K562 (cell line): ENCODE measurements around the gene SNX9. TPM values are rescaled to one million over a fixed set of nuclear protein-coding genes. Genes with fewer than 3 reads are reported as not detected.
A peak's percentile ranks its signal among the peaks of the same experiment; 100 is the strongest.

ENCODE experiments used
- CBFB ChIP-seq: sonication (generic); formaldehyde crosslinking; IDR thresholded peaks from 2 replicates; pipeline ENCODE4 v1.4.0; 2020; ENCODE audit warnings: mild to moderate bottlenecking, missing genetic modification reagents
- FOXM1 ChIP-seq, 2 experiments: fragments of 450-650 bp in 1 of 2; sonication (generic) in 1 of 2; formaldehyde crosslinking in 1 of 2; IDR thresholded peaks; 2 replicates each; pipeline versions ENCODE4 v1.6.1 to v1.9.0; 2017 to 2022; ENCODE audit warnings: low read depth in 2 of 2, mild to moderate bottlenecking in 2 of 2, missing genetic modification reagents in 1 of 2, moderate library complexity in 1 of 2
- GABPA ChIP-seq: fragments of 200-800 bp; sonication (Bioruptor generic); conservative IDR thresholded peaks from 2 replicates; pipeline ENCODE4 v1.6.1; 2016; ENCODE audit warnings: low read depth, missing genetic modification characterization, missing compliant biosample characterization
- HDAC6 ChIP-seq: IDR thresholded peaks from 2 replicates; pipeline ENCODE4 v1.6.1; 2012; ENCODE audit warnings: low read depth, mild to moderate bottlenecking, control low read depth, inconsistent platforms, low read length, moderate library complexity
- HMGN3 ChIP-seq: IDR thresholded peaks from 2 replicates; pipeline ENCODE4 v1.6.1; 2011; ENCODE audit warnings: borderline replicate concordance, low read depth, mild to moderate bottlenecking, mixed read lengths, low read length; ENCODE audit not compliant: insufficient read length; ENCODE audit errors: extremely low read depth
- KDM5B ChIP-seq: fragments of 200-600 bp; sonication (generic); IDR thresholded peaks from 2 replicates; pipeline ENCODE4 v1.6.1; 2012; ENCODE audit warnings: low read depth, mild to moderate bottlenecking, moderate library complexity, low read length, control low read depth, inconsistent platforms; ENCODE audit not compliant: insufficient replicate concordance
- MBD2 ChIP-seq: sonication (generic); IDR thresholded peaks from 2 replicates; pipeline ENCODE4 v1.6.1; 2016; ENCODE audit warnings: low read depth, borderline replicate concordance
- NCOR1 ChIP-seq: fragments of 450-650 bp; IDR thresholded peaks from 2 replicates; pipeline ENCODE4 v1.6.1; 2016; ENCODE audit warnings: mild to moderate bottlenecking, moderate library complexity
- NONO ChIP-seq, 2 experiments: fragments of 200-400 bp in 1 of 2; fragments of 450-650 bp in 1 of 2; formaldehyde crosslinking in 1 of 2; IDR thresholded peaks; 2 replicates each; pipeline ENCODE4 v1.6.1; 2017; ENCODE audit warnings: low read depth in 2 of 2, mild to moderate bottlenecking in 2 of 2, moderate library complexity in 2 of 2, low read length in 1 of 2
- POLR2G ChIP-seq: fragments of 200-400 bp; formaldehyde crosslinking; IDR thresholded peaks from 2 replicates; pipeline ENCODE4 v1.6.1; 2017; ENCODE audit warnings: low read depth, mild to moderate bottlenecking, antibody characterized with exemption, low read length, moderate library complexity
- RBBP5 ChIP-seq: fragments of 200-600 bp; sonication (generic); IDR thresholded peaks from 2 replicates; pipeline ENCODE4 v1.6.1; 2012; ENCODE audit warnings: borderline replicate concordance, mild to moderate bottlenecking, low read length, control low read depth, inconsistent platforms; ENCODE audit not compliant: insufficient read depth, poor library complexity, severe bottlenecking
- RBM25 ChIP-seq: fragments of 200-400 bp; formaldehyde crosslinking; IDR thresholded peaks from 2 replicates; pipeline ENCODE4 v1.6.1; 2018; ENCODE audit warnings: low read length, low read depth, moderate library complexity; ENCODE audit not compliant: severe bottlenecking
- RFX1 ChIP-seq: fragments of 450-650 bp; IDR thresholded peaks from 2 replicates; pipeline ENCODE4 v1.6.1; 2016; ENCODE audit warnings: mild to moderate bottlenecking, moderate library complexity
- TCF3 ChIP-seq: sonication (generic); formaldehyde crosslinking; IDR thresholded peaks from 2 replicates; pipeline ENCODE4 v1.4.0; 2020; ENCODE audit warnings: mild to moderate bottlenecking, missing genetic modification reagents
- TEAD1 ChIP-seq, 2 experiments: fragments of 450-650 bp in 1 of 2; sonication (generic) in 1 of 2; formaldehyde crosslinking; IDR thresholded peaks; 2 replicates each; pipeline versions ENCODE4 v1.4.0 to v1.8.0; 2020 to 2022; ENCODE audit warnings: mild to moderate bottlenecking in 2 of 2, missing genetic modification reagents in 1 of 2
- TEAD2 ChIP-seq: fragments of 450-650 bp; IDR thresholded peaks from 2 replicates; pipeline ENCODE4 v1.6.1; 2016; ENCODE audit warnings: missing genetic modification characterization, control low read depth, missing compliant biosample characterization
- ZBTB1 ChIP-seq: sonication (generic); formaldehyde crosslinking; IDR thresholded peaks from 2 replicates; pipeline ENCODE4 v1.8.1; 2023; ENCODE audit warnings: missing genetic modification reagents, low read depth, mild to moderate bottlenecking, borderline replicate concordance
- ZFX ChIP-seq: sonication (generic); formaldehyde crosslinking; IDR thresholded peaks from 2 replicates; pipeline ENCODE4 v1.8.0; 2022; ENCODE audit warnings: mild to moderate bottlenecking, missing genetic modification reagents, moderate library complexity
- polyA plus RNA-seq, 8 experiments: library from polyadenylated mRNA; depleted of rRNA in 4 of 8; stranded (reverse) in 5 of 8; unstranded in 3 of 8; fragments of >200 nt; fragmentation: Nextera tagmentation in 2 of 8; fragmentation: Illumina TruSeq in 1 of 8; extraction: Ambion mirVana in 2 of 8; extraction: Trizol in 1 of 8; gene quantifications; 2 replicates each; pipeline versions ENCODE4 v1.2.1 to v1.2.3, GENCODE V29; 2011 to 2014; ENCODE audit warnings: inconsistent platforms in 1 of 8, missing spikeins in 1 of 8
- total RNA-seq, 7 experiments: library from RNA; depleted of rRNA in 6 of 7; stranded (reverse); fragments of >200 nt in 6 of 7; fragmentation: Illumina TruSeq in 2 of 7; extraction: Trizol in 2 of 7; gene quantifications; 2 replicates each; pipeline versions ENCODE4 v1.2.1 to v1.2.3, GENCODE V29; 2011 to 2021; ENCODE audit warnings: low replicate concordance in 1 of 7
- TF ChIP-seq, protein P1 (sequence below): sonication (generic); formaldehyde crosslinking; IDR thresholded peaks from 2 replicates; pipeline ENCODE4 v1.9.0; 2022; ENCODE audit warnings: mild to moderate bottlenecking, missing genetic modification reagents
- TF ChIP-seq, protein P2 (sequence below), 2 experiments: IDR thresholded peaks; 2 replicates each; pipeline ENCODE4 v1.6.1; 2011; ENCODE audit warnings: borderline replicate concordance in 1 of 2, control low read depth in 1 of 2, low read depth in 1 of 2, low read length in 1 of 2, mild to moderate bottlenecking in 1 of 2, mixed read lengths in 1 of 2, moderate library complexity in 1 of 2; ENCODE audit not compliant: insufficient read depth in 1 of 2, insufficient read length in 1 of 2, poor library complexity in 1 of 2, severe bottlenecking in 1 of 2; ENCODE audit errors: extremely low read depth in 1 of 2

Gene SNX9
- total and polyA plus RNA-seq, 9 of the 15 experiments (the other 6 are each of a cell fraction or from before 2014, with no cell fraction given): 6.0 to 81.7 (median 57.1) TPM

DNA sequence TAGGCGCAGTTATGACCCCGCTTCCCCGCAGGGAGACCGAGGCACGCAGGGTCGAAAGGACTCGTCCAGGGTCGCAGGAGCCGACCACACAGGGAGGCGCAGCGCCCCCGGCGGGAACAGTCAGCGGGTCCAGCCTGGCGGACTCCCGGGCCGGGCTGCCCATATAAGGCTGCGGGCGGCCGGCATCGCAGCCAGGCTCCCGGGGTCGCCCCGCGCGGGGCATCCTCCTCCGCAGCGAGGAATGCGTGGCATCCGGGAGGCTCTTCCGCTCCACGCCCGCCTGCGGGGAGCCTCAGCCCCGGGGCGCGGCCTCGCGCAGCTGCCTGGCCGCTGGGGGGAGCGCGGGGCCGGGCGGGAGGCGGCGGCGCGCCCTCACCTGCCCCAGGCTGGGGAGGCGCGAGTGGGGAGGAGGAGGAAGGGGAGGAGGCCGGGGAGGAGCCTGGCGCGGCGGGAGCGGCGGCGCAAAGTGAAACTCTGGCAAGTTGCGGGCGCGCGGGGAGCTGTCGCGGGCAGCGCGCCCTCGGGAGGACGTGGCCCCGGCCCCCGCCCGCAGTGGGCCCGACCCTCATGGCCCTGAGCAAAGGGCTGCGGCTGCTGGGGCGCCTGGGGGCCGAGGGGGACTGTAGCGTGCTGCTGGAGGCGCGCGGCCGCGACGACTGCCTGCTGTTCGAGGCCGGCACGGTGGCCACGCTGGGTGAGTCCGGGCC lies 158.5 kb downstream of the SNX9 start, which contains the start of gene SYNJ2 (continued):
- TF ChIP-seq NONO (IDR thresholded peaks at IDR 0.05; ENCODE audit: low read depth in 2 of 2, low read length in 1 of 2) (peak; percentile 86 to 97), FOXM1 (IDR thresholded peaks at IDR 0.05; ENCODE audit: low read depth) (no peak), FOXM1 (CRISPR knock-in tag; IDR thresholded peaks at IDR 0.05; ENCODE audit: low read depth) (peak; percentile 67; the same call in 1 of the 2 replicates), TEAD2 (0 out of 2 replicates have a peak, but pooled peaks have one; percentile 23), GABPA (tag) (peak; percentile 74), POLR2G (peak; percentile 93), KDM5B (peak; percentile 58), HDAC6 (no peak), RBBP5 (peak; percentile 94), RBM25 (peak; percentile 48), TCF3 (CRISPR knock-in tag) (no peak), NCOR1 (peak; percentile 33; the same call in 1 of the 2 replicates), ZFX (CRISPR knock-in tag) (peak; percentile 85), ZBTB1 (CRISPR knock-in tag) (peak; percentile 87), RFX1 (no peak), HMGN3 (peak; percentile 57), MBD2 (no peak; the same call in 1 of the 2 replicates), TEAD1 (CRISPR knock-in tag; IDR thresholded peaks at IDR 0.05) (peak; percentile 74 to 99), CBFB (CRISPR knock-in tag) (0 out of 2 replicates have a peak, but pooled peaks have one; percentile 4)
- TF ChIP-seq, protein P1, sequence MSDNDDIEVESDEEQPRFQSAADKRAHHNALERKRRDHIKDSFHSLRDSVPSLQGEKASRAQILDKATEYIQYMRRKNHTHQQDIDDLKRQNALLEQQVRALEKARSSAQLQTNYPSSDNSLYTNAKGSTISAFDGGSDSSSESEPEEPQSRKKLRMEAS (CRISPR knock-in tag): no peak; the same call in 1 of the 2 replicates
- TF ChIP-seq, protein P2, sequence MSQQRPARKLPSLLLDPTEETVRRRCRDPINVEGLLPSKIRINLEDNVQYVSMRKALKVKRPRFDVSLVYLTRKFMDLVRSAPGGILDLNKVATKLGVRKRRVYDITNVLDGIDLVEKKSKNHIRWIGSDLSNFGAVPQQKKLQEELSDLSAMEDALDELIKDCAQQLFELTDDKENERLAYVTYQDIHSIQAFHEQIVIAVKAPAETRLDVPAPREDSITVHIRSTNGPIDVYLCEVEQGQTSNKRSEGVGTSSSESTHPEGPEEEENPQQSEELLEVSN (IDR thresholded peaks at IDR 0.05; ENCODE audit: borderline replicate concordance in 1 of 2, extremely low read depth in 1 of 2, insufficient read depth in 1 of 2, insufficient read length in 1 of 2, low read depth in 1 of 2, low read length in 1 of 2, poor library complexity in 1 of 2, severe bottlenecking in 1 of 2): peak in 1 of 2 experiments; percentile 68
